HG02938 (cell line): ENCODE data around the gene HOXB6.

Source experiments
- ATAC-seq: cut with Tn5 transposase; IDR thresholded peaks from one replicate; pipeline ENCODE4 v1.9.1; 2021; ENCODE audit warnings: mild to moderate bottlenecking, moderate library complexity; ENCODE audit not compliant: unreplicated experiment

HOXB6 gene

DNA sequence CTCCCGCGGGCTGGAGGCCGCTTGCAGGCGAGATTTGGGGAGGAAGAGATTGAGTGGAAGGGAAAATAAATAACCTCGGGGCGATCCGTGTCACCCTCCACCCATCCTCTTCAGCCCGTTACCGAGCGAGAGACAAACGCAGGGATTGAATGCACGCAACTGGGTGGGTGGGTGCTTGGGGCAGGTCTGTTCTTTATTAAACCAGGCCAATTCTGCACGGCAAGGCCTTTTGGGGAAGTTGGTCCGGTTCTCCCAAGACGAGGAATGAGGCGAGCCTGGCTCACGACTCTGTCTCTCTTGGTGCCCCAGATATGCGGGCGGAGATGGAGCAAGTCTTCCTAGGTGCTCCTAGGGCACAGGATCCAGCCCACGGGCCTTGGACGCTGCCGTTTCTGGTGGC lies 6.4 kb upstream of the HOXB6 start:
- no peak for ATAC-seq

DNA sequence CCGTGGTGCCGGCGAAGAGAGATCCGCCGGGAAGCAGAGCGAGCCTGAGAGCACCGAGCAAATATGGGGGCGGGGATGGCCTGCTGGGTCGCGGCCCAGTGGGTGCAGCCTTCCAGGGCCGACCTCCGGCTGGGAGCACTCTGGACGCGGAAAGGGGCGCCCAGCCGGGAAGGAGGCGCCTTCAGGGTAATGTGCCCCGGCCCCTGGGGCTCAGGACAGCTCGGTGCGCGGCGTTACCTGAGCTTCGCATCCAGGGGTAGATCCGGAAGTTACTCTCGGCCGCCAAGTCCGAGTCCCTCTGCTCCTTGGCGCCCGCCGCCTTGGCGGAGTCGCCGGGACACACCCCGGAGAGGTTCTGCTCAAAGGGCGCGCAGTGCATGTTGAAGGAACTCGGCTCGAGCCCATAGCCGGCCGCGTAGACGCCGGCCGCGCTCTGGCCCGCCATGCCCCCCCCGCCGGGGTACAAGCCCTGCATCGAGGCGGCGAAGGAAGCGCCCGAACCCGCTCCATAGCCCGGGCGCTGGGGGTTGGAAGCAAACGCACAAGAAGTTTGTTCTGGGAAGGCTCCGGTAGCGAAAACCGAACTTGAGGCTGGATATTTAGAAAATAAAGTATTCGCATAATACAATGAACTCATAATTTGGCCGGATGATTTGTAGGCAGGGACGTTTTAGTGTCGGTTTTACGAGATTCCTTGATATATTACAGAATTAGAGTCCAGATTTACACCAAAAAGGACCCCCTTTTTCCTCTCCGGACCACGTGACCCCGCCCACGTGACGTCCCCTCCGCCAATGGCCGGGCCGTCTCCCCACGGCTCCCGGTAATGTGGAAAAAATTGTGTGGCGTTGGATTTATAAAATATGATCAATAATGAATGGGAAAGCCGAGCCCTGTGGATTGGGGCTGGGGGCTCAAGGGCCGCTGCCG lies 5.8 kb upstream of the HOXB6 start, which contains the start of gene HOXB7:
HOXB7 (minus strand) TSS at position 736 of the 930 bp plus-strand sequence; CDS start at position 637, 99 bp downstream.
- no peak for ATAC-seq

DNA sequence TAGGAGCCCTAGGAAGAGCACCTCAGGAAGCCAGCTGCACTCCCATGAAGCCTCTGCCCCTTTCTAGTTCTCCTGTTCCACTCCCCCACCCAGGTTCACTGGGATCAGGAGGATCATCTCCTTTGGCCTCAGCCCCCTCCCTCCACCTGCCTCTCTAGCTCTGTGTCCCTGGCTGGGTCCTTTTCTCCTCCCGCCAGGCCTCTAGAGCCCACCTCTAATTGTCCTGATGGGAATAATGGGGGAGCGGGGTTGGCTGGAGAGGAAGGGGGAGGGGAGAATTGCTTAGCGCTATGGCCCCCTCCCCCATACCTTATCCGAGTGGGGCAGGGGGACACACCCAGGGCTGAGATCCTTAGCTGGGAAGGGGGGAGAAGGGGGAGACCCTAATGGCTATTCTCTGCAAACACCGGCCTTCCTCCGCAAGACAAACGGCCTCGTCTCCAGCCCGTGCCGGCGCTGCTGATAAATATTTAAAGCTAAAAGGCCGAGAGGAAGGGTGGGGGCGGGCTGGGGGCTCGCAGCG lies 5.0 kb upstream of the HOXB6 start:
- ATAC-seq: no peak

DNA sequence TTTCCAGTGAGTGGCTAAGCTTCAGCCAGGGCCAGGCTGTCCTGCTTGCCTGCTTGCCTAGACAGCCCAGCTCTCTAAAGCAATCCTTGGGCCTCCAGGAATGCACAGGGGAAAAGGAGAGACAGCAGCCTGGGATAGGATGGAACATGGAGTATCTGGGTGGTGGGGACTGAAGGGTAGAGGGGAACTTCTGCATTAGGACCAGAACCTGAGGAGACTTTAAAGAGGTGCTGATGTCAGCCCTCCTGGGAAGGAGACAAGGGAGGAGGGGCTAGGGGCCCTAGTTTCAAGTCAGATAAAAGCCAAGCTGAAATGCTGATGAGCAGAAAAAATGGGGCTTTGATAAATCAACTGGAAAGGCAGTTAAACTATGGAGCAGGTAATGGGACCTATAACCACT lies 4.2 kb upstream of the HOXB6 start:
- ATAC-seq: no peak

DNA sequence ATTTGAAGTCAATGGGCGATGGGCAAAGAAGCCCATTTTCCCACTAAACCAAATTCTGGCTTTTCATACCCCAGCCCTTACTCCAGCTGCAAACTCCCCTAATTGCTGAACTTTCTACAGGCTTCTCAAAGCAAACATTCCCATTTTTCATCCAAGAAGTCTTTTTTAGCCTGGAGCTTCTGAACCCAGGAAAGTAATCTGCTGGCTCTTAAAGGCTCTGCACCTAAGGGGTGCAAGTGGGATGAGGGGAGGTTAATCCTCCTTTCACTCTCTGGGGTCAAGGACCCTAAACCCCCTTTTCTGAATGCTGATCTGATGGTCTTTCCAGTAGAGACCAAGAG lies 3.7 kb upstream of the HOXB6 start:
- ATAC-seq: no peak

DNA sequence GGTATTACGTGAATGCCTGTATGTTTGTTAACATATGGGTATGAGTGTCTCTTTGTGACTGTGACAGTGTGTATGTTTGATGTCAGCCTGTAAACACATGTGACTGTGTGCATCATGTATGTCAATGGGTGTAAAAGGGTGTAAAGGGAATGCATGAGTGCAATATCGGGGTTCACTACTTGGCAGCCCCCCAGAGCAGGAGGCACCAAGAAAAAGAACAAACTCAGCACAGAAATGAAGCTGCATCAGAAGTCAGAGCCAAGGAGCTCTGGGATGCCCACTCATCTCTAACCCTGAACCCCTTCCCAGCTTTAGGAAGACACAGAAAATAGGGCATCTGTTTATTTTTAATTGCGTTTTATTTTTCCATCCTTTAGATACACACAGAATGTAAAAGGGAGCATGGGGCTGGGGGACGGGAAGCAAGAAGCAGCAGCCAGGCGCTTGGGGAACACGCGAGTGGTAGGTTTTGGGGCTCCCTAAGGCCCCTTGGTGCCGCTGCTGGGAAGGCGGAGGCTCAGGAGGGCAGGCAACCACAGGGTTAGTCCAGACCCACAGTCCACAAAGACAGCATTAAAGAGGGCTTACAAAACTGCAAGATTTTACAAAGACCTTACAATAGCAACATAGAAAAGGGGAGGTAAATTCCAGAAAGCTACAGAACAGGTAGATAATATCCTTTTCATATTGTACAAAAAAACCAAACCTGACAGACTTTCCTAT lies 2.3 kb upstream of the HOXB6 start:
- ATAC-seq: no peak

DNA sequence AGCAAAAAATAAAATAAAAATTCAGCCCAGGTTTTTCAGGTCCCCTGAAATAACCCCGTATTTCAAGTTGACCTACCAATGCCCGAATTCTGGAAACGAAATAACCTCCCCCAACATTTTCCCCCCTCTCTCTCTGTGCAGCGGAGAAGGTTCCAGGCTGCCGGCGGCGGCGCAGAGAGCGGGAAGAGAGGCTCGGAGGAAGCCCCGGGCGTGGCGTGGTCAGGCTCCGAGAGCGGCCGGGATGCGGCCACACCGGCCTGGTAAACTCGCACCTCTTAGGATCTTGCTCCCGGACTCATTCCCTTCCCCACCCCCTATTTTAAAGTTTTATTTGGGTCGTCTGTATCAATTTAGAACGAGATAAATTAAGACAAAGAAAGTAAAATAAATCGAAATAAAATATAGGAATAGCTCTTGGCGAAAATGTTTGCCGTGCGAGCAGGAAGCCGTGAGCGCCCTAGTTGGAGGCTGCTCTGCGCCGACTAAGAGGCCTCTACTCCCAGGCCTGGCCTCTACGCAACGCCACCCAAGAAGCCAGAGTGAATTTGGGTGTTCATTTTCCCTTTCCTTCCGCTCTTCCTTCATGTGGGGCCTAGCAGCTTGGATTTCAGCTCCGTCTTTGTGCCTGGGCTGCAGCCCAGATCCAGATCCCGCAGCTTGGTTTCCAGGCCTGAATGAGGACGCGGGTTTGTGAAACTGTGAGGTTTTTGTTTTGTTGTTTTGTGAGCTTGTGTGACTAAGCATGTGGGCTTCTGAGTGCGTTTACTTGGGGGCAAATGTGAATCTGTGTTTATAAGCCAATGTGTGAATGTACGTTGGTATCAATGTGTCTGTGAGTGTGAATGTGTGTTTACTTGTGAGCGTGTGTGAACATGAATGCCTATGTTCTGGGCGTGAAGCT lies 1.5 kb upstream of the HOXB6 start:
- ATAC-seq: no peak

DNA sequence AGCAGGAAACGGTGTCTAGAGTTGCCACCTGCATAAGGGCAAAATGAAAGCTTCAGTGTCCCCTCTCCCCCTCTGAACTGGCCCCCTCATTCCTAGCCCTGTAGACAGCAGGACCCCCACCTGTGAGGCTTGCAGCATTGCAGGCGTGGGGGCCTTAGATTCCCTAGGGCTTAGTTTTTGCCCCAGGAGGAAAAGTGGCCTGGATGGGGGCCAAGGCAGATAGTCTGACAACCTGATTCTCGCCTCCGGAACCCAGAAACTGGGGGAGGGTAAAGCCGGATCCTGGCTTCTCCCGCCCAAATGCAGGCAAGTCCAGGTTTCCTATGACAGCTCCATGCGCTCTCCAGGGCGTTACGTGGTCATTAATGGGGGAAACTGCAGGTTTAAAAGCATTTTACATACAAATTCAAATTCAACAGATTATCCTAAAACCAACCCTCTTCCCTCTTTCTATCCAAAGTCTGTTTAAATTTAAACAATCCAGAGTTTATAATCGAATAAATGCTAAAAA lies 678 bp upstream of the HOXB6 start:
- no peak for ATAC-seq

DNA sequence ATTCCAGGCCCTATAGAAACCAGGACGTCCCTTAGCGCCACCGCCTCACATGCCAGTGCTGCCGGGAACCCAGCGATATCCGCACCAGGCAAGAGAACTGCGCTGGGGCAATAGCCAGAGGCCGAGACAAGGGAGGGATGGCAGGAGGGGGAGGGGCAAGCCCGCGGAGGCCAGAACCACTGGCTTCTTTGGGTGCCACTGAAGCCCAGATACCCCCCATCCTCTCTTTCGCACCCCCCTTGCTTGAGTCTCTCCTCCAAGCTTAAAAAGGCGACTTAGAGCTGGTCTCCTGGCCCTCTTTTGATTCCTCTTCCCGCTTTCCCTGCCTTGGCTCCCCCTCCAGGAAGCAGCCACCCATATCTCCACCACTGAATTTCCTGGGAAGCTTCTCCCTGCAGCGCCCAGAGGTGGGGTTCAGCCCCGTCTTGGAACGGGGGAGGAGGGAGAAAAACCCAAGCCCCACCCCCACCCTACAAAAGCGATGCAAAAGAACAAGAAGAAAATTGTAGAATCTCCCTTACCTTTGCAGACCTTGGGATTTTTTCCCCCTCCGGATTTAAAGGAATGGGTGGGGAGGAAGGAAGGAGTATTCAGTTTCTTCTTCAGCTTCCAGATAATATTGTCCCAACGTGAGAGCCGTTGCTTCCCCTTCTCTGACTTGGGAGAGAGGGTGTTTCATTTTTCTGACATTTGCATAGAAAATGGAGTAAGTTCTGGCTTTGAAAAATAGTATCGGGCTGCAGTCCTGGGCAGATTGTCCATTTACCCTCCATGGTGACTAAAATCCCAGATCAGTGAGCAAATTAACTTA lies 622 bp downstream of the HOXB6 start:
- ATAC-seq: no peak

DNA sequence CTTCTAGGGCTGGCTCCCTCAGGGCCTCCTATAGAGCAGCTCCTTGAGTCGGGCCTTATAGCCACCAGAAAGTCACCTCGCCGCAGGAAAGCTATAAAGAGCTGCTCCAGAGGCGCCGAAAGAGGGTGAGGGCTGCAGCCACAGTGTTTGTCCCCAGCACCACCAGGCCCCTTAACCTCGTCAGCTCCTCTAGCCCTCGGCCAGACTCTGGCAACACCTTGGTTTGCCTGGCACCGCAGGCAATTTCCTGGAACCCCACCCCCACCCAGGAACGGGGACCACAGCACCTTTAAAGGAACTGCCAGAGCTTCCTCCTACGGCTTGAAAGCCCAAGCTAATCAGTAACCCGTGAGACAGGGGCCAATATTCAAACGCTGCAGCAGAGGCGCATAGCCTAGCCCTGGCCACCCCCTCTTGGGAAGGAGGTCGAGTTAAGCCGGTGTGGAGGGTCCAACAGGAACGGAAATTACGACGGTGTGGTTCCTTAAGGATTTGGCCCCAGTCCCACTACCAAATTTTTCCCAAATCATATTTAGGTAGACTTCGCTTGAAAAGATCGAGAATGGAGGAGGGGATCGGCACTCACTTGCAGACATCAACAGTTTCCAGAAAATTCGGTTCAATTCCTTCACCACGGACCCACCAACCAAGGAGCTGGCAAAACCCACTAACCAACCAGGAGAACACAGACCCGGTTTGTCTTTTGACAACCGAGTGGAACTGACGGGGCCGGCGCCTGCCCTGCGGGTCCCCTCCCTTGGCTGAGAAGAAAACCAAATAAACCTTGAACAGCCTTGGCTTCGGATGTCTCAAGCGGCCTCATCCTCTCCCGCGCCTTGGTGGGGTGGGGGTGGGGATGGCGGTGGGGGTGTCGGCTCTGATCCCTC lies 3.0 kb downstream of the HOXB6 start:
- ATAC-seq: no peak

DNA sequence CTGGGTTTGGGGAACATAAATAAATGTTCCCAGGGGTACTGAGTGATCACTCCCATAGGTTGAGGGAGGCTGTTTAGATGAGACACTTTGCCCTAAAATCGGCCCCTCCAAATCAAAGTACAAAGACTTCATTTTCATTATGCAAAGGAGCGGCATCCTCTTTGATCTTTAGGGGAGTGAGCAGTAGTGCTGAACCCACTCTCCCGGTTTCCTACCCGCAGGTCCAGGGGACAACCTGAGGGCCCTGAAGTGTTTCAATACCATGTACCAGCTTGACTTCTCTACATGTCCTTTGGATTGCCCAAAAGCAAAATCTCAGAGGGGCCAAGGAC lies 3.6 kb downstream of the HOXB6 start:
- ATAC-seq: no peak

DNA sequence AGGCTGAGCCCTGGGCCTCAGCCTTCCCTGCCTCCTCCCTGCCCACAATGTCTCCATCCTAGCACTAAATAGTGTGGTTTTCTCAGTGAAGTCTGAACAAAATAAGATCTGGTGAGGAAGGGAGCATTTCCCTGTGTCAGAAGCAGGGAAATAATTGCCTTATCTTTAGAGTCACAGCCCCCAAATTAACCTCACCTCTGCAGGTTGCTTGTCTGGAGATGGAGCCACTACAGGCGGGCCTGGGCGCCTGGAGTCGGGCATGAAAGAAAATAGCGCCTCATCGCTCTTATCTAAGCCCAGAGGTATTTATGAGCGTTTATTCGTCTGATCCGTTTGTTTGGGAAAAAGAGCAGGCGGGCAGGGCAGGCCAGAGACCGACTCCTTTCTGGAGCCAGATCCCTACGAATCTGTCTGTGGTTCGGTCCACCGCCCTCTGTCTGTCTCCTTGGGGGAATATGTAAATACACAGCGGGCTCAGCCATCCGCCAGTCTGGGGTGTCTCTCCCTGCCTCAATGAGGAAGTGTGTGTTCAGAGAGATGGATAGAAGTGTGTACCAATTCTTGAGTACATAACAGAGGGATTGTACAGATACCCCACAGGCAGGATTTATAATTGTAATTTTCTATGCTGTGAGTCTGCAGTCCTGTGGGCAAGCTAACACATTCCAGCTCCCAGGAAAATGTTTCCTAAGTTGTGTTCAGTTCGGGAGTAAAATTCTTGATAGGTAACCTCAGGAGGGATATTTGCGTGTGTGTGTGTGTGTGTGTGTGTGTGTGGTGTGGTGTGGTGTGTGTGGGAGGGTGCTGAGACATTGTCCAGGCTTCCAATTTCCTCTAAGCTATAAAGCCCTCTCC lies 4.3 kb downstream of the HOXB6 start:
- ATAC-seq: no peak

DNA sequence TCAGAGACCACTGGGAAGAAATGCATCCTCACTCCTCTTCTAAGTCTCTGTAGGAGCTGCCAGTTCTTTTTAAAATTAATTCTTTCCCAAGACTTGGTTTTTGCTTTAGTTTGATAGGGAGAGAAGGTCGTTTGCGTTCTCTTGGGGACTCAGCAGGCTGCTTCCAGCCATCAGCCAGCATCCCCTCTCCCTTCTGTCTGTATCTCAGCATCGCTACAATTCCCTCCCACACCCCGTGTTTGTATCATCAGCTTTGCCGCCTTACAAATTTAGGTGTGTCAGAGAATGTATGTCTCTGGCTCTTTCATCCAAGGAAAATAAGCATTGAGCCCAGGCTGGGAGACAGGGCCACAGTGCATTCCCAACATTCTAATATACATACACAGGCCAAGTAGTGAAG lies 5.4 kb downstream of the HOXB6 start:
- no peak for ATAC-seq

DNA sequence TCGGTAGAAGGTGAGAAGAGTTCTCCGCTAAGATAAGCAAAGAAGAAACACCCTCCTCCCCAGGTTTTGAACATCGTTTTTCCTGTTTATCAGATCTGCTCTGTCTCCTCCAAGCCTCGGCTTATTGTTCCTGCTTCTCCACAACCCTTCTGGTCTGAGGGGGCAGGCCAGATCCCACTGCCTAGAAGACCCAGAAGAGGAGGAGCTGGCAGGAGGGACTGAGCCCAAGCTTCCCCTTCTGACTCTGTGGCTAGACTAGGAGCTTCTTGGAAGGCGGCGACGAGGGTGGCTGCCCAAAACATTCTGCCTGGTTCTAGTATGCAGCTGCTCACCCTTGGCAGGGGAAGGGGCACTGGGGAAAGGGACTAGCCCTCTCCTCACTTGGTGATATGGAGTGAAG lies 6.0 kb downstream of the HOXB6 start:
- no peak for ATAC-seq

DNA sequence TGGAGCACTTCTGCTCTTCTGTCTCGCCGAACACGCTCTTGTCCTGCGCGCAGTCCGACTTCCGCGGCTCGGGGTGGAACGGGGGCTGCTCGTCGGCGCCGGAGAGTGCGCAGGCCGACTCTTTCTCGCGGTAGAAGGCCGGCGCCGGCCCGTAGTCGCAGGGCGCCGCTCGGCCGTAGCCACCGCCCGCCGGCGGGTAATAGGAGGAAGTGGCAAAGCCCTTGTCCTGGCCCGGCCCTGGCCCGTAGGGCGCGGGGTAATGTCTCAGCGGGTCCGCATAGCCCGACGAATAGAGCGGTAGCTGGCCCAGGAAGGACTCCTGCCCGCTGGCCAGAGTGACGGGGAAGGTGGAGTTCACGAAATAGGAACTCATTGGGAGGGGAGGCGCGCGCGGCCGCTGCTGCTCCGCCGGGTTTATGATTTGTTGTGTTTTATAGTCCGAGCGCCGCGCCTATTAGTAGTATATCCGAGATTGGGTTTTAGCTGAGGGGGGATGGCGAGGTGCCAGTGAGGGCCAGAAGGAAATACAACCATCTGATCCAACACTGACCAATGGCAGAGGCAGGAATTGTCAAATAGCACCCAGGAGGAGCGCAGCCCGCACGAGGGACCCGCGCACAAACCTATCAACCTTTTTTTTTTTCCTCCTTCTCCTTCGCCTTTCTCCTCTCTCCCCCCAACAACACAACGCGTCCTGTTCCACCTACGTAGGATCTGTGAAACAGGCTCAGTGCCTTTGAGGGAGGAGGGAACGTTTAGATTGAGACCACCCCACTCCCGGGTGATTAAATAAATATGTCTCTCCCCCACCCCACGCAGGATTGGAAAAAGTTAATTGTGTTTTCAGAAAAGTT lies 6.8 kb downstream of the HOXB6 start:
- no peak for ATAC-seq

DNA sequence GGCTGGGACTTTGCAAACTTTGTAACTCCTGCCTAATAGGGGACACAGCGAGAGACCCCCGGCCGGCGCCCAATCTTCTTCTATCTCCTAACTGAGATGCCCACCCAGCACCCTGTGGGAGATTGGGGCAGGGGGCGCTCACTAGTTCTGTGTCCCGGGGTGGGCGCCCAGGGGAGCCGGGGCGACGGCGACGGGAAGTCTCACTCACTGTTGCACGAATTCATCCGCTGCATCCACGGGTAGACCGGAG lies 7.3 kb downstream of the HOXB6 start:
- ATAC-seq: no peak

DNA sequence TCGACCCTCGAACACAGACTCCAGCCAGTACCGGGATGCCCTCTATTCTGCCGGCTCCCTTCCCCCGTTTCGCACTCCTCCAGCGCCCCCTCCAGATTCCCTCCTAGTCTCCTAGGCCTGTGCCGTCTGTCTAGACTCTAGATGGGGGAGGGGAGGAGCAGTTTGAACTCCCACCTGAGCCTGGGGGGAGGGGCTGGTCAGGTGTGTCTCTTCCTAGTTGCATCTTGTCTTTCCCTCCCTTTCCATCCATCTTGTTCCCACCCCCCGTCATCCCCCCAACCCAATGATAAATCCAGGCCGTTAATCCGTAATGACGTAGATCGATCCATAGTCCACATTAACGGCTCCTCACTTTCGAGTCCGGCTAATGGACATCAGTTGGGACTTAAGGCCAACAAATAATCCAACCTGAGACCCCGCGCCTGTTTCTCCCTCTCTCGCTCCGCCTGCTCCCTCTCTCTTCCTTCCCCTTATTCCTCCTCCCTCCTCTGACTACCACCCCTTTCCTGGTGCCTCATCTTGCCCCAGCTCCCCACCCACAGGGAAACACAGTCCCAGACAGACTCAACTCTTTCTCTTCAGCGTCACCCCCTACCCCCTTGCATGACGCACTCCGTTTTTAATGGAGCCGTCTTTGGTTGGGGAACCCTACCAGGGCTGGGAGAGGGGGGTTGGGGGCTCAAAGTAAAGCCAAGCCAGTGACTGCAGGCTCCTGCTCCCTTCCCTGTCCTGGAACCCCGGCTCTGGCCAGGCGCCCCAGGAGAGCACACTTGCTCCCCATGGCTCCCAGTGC lies 7.9 kb downstream of the HOXB6 start:
- no peak for ATAC-seq
